Eye (tissue), 1 donor: ENCODE measurements around the gene ZNF14.
"Not testable (repeated sequence)": the region's sequence is repeated elsewhere in the genome, so short reads cannot be mapped to it uniquely, and the experiment has no call there.

ENCODE experiments used
- DNase-seq: peaks from one replicate; pipeline ENCODE4 v3.0.0-alpha.2; 2015

ZNF14 gene

GRCh38 chr19:19746286-19747213 lies 13.6 kb upstream of the ZNF14 start:
- DNase-seq: no peak

GRCh38 chr19:19745496-19746285 lies 12.8 kb upstream of the ZNF14 start:
- DNase-seq: no peak

- no peak for DNase-seq
Measured at GRCh38 chr19:19744641-19745040, 11.7 kb upstream of the ZNF14 start.

GRCh38 chr19:19743921-19744320 lies 11.0 kb upstream of the ZNF14 start:
- DNase-seq: not testable (repeated sequence)

- DNase-seq: no peak
Measured at GRCh38 chr19:19743176-19743575, 10.3 kb upstream of the ZNF14 start.

- DNase-seq: no peak
Measured at GRCh38 chr19:19742773-19743172, 9.9 kb upstream of the ZNF14 start.

- DNase-seq: no peak
Measured at GRCh38 chr19:19741184-19741583, 8.3 kb upstream of the ZNF14 start.

- DNase-seq: no peak
Measured at GRCh38 chr19:19740755-19741154, 7.8 kb upstream of the ZNF14 start.

GRCh38 chr19:19738564-19738963 lies 5.7 kb upstream of the ZNF14 start:
- no peak for DNase-seq

GRCh38 chr19:19737559-19738332 lies 4.8 kb upstream of the ZNF14 start:
- no peak for DNase-seq

GRCh38 chr19:19721896-19722295 lies 11.0 kb downstream of the ZNF14 start:
- no peak for DNase-seq

- DNase-seq: no peak
Measured at GRCh38 chr19:19719798-19720197, 13.1 kb downstream of the ZNF14 start.

GRCh38 chr19:19711934-19712828 lies 20.7 kb downstream of the ZNF14 start:
- DNase-seq: no peak

GRCh38 chr19:19711306-19711933 lies 21.5 kb downstream of the ZNF14 start:
- DNase-seq: no peak

- no peak for DNase-seq
Measured at GRCh38 chr19:19710506-19710905, 22.4 kb downstream of the ZNF14 start.

GRCh38 chr19:19704836-19705235 lies 28.1 kb downstream of the ZNF14 start:
- DNase-seq: no peak

- not testable (repeated sequence) for DNase-seq
Measured at GRCh38 chr19:19700493-19700892, 32.4 kb downstream of the ZNF14 start.

- DNase-seq: no peak
Measured at GRCh38 chr19:19697589-19697988, 35.3 kb downstream of the ZNF14 start.

GRCh38 chr19:19696386-19696785 lies 36.5 kb downstream of the ZNF14 start:
- DNase-seq: no peak

- DNase-seq: no peak
Measured at GRCh38 chr19:19691683-19692082, 41.2 kb downstream of the ZNF14 start.

GRCh38 chr19:19689023-19689422 lies 43.9 kb downstream of the ZNF14 start:
- DNase-seq: not testable (repeated sequence)

GRCh38 chr19:19687090-19687489 lies 45.8 kb downstream of the ZNF14 start:
- DNase-seq: peak; percentile 65
